Adrenal gland (tissue), 5 donors: ENCODE data around the gene ADCY1.

Experiments
- POLR2A ChIP-seq, 2 donors: fragments of 450-650 bp; IDR thresholded peaks; one replicate each; pipeline ENCODE4 v1.6.1; 2017; ENCODE audit warnings: antibody characterized with exemption in 2 of 2, mild to moderate bottlenecking in 2 of 2, moderate library complexity in 1 of 2
- TF ChIP-seq, protein P1 (sequence below), 6 experiments: fragments of 450-650 bp in 4 of 6; fragments of 200-600 bp in 2 of 6; sonication (generic) in 1 of 6; IDR thresholded peaks; 1 replicate in 5 of 6; 2 replicates in 1 of 6; pipeline versions ENCODE4 v1.5.1 to v1.8.0; 2016 to 2021; ENCODE audit warnings: antibody characterized with exemption in 6 of 6, mild to moderate bottlenecking in 2 of 6, moderate library complexity in 1 of 6
- donor health status: DM: no; HTN: no; CAD: no.

DNA sequence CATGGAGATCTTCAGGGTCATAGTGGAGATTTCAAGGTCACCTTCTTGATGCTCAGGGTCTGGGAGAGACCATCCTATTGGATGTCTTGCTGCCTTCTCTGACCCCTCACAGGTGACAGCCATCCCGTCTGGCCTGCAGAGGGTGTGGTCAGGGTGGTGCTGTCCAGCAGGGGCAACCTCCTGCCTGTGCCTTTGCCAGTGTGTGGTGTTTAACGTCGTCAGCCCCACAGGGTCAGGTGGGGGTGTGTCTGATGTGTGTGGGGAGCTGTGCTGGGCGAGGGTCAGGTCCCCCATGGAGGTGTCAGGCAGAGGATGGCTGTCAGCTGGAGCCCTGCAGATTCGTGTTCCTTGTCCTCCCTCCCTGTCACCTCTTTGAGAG is 16.5 kb downstream of the ADCY1 start:
- TF ChIP-seq, protein P1, sequence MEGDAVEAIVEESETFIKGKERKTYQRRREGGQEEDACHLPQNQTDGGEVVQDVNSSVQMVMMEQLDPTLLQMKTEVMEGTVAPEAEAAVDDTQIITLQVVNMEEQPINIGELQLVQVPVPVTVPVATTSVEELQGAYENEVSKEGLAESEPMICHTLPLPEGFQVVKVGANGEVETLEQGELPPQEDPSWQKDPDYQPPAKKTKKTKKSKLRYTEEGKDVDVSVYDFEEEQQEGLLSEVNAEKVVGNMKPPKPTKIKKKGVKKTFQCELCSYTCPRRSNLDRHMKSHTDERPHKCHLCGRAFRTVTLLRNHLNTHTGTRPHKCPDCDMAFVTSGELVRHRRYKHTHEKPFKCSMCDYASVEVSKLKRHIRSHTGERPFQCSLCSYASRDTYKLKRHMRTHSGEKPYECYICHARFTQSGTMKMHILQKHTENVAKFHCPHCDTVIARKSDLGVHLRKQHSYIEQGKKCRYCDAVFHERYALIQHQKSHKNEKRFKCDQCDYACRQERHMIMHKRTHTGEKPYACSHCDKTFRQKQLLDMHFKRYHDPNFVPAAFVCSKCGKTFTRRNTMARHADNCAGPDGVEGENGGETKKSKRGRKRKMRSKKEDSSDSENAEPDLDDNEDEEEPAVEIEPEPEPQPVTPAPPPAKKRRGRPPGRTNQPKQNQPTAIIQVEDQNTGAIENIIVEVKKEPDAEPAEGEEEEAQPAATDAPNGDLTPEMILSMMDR (IDR thresholded peaks at IDR 0.05) = no peak
- TF ChIP-seq POLR2A (IDR thresholded peaks at IDR 0.05) = no peak
